Omental fat pad (tissue), 4 donors: ENCODE results near the gene PCNX3. TPM values are rescaled to one million over a fixed set of nuclear protein-coding genes. Genes with fewer than 3 reads are reported as not detected.

ENCODE experiments used
- ATAC-seq: fragments of 150-250 bp; one replicate; pipeline ENCODE4 v1.9.1; 2016; ENCODE audit warnings: mild to moderate bottlenecking, moderate library complexity; ENCODE audit not compliant: low FRiP score
- DNase-seq: peaks from one replicate; pipeline ENCODE4 v3.0.0-alpha.2; 2019; ENCODE audit warnings: low spot score
- total RNA-seq, 4 donors: library from RNA; depleted of rRNA; stranded (reverse); fragments of >200 nt; gene quantifications; one replicate each; pipeline ENCODE4 v1.1.0, GENCODE V29; 2016
- TF ChIP-seq, protein P1 (sequence below), 3 donors: fragments of 450-650 bp; IDR thresholded peaks; one replicate each; pipeline ENCODE4 v1.5.1; 2016 to 2017; ENCODE audit warnings: antibody characterized with exemption in 3 of 3, mild to moderate bottlenecking in 3 of 3, moderate library complexity in 2 of 3

The PCNX3 gene
- total RNA-seq, 4 donors from 2014 or later, result 15.8 to 25.1 (median 20.7) TPM

DNA sequence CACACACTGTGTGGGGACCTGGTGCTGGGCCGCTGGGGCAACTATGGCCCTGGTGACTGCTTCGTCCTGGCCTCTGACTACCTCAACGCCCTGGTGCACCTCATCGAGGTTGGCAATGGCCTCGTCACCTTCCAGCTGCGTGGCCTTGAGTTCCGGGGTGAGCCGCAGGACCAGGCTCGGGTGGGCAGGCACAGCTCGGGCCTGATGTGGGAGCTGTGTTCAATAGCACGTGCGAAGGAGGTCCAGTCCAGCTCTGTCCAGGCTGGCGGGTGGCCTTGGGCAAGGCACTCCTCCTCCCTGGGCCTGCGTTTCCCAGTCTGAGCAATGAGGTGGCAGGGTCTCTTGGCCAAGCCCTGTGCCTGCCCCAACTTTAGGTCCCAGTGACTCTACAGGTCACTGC is 14.0 kb downstream of the PCNX3 start:
- no peak for ATAC-seq
- DNase-seq, result no peak
- TF ChIP-seq, protein P1, sequence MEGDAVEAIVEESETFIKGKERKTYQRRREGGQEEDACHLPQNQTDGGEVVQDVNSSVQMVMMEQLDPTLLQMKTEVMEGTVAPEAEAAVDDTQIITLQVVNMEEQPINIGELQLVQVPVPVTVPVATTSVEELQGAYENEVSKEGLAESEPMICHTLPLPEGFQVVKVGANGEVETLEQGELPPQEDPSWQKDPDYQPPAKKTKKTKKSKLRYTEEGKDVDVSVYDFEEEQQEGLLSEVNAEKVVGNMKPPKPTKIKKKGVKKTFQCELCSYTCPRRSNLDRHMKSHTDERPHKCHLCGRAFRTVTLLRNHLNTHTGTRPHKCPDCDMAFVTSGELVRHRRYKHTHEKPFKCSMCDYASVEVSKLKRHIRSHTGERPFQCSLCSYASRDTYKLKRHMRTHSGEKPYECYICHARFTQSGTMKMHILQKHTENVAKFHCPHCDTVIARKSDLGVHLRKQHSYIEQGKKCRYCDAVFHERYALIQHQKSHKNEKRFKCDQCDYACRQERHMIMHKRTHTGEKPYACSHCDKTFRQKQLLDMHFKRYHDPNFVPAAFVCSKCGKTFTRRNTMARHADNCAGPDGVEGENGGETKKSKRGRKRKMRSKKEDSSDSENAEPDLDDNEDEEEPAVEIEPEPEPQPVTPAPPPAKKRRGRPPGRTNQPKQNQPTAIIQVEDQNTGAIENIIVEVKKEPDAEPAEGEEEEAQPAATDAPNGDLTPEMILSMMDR (IDR thresholded peaks at IDR 0.05), result no peak

DNA sequence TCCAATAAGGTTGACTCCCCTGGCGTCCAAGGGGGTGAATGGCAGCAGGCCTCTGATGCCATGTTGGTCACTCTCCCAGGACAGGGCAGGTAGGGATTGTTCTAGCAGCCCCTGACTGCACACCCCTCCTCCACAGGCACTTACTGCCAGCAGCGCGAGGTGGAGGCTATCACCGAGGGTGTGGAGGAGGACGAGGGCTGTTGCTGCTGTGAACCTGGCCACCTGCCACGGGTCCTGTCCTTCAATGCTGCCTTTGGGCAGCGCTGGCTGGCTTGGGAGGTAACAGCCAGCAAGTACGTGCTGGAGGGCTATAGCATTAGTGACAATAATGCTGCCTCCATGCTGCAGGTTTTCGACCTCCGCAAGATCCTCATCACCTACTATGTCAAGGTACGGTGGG is 14.6 kb downstream of the PCNX3 start:
- no peak for ATAC-seq
- TF ChIP-seq, protein P1 (IDR thresholded peaks at IDR 0.05), result no peak

DNA sequence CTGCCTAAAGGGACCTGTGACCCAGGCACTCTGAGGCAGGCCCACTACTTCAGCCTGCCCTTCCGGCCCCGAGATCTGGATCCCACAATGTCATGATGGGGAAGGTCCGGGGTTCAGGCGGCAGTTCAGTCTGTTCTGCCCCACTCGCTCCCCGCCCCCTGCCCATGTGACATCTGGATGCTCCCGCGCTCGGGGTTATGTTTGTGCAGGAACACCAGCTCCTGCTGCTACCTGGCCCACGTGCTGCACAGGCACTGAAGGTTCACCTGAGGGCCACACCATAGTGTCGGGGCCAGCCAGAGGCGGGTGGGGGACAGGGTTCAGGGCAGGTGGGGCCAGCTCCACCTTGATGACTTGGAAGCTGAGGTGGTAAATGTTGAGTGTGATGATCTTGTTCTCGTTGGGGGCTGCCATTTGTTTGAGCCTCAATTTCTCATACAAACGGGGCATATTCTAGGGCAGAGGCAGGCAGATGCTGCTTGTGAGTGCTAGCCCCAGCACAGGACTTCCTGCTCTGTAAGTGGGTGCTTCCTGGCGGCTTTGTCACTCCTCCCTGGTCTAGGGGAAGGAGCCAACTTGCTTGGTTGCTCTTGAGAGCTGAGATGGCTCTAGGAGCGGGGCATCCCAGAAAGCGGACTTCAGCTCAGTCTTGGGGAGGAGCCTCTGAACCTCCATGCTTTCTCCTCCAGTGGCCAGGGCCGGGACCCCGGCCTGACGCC is 18.0 kb downstream of the PCNX3 start:
- TF ChIP-seq, protein P1 (IDR thresholded peaks at IDR 0.05), result no peak
- DNase-seq, result no peak
- ATAC-seq, result no peak

More for the DNA sequence above, 14.6 kb downstream of the PCNX3 start:
- no peak for DNase-seq

DNA sequence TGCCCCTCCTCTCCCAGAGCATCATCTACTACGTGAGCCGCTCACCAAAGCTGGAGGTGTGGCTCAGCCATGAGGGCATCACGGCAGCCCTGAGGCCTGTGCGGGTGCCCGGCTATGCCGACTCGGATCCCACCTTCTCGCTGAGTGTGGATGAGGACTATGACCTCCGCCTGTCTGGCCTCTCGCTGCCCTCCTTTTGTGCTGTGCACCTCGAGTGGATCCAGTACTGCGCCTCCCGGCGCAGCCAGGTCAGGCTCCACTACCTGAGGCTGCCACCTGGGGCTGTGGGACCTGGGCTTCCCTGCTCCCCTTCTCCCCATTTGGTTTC is 18.5 kb downstream of the PCNX3 start:
- DNase-seq, result no peak
- no peak for ATAC-seq
- TF ChIP-seq, protein P1 (IDR thresholded peaks at IDR 0.05), result no peak

DNA sequence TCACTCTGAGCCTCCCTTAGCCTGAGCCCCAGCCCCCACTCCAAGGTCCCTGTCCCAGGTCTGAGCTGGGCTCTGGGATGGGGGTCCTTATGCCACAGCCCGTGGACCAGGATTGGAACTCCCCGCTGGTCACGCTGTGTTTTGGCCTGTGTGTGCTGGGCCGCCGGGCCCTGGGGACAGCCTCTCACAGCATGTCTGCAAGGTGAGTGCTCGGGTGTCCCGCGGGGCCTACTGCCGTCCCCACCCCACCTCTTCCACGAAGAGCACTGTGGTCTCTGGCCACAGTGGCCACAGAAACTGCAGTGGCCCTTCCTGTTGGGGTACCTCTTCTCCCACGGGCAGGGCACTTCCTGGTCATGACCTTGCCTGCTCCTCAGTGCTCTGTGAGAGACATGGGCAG is 18.9 kb downstream of the PCNX3 start:
- TF ChIP-seq, protein P1 (IDR thresholded peaks at IDR 0.05), result no peak
- ATAC-seq, result no peak
- DNase-seq, result no peak

DNA sequence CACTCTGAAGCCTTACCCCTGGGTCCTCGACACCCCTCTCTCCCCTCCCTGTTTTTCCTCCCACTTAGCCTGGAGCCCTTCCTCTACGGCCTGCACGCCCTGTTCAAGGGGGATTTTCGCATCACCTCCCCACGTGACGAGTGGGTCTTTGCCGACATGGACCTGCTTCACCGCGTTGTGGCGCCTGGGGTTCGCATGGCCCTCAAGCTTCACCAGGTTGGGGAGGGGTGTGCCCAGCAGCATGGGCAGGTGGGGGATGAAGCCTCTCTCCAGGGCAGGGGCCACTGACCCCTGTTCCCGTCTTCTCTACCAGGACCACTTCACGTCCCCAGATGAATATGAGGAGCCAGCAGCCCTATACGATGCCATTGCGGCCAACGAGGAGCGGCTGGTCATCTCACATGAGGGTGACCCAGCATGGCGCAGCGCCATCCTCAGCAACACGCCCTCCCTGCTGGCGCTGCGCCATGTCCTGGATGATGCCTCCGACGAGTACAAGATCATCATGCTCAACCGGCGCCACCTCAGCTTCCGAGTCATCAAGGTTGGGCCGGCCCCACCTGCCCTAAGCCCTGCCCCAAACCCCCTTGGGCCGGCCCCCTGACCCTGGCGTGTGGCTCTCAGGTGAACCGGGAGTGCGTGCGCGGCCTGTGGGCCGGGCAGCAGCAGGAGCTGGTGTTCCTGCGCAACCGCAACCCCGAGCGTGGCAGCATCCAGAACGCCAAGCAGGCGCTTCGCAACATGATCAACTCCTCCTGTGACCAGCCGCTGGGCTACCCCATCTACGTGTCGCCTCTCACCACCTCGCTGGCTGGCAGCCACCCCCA is 19.5 kb downstream of the PCNX3 start:
- DNase-seq (no peak), ATAC-seq (no peak)
- TF ChIP-seq, protein P1 (IDR thresholded peaks at IDR 0.05), result no peak
